ENCODE data around the gene ERGIC3. TPM values are rescaled to one million over a fixed set of nuclear protein-coding genes. Genes with fewer than 3 reads are reported as not detected.

ERGIC3 gene
- total RNA-seq, 1 experiment from 2014 or later: 242 TPM

DNA sequence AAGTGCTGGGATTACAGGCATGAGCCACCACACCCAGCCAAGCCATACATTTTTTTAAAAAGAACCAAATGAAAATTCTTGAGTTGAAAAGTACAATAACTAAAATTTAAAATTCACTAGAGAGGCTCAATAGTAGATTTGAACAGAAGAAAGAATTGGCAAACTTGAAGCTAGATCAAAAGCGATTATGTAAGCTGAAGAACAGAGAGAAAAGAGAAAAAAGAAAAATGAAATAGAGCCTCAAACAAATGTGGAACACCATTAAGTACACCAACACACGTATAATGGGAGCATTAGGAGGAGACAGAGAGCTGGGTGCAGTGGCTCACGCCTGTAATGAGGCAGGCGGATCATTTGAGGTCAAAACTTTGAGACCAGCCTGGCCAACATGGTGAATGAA lies 31.0 kb downstream of the ERGIC3 start:
- H3K27ac ChIP-seq (ENCODE audit: low read length): no peak overlapping the region
- H3K4me3 ChIP-seq (ENCODE audit: low read length): no peak overlapping the region
- H4K20me1 ChIP-seq (ENCODE audit: insufficient read depth, low read depth, low read length): no peaks in the 10 kb centered on the region
- no peak for DNase-seq
- H3K4me1 ChIP-seq (ENCODE audit: low read length): no peaks in the 10 kb centered on the region
- no peaks in the 10 kb centered on the region for H3K27me3 ChIP-seq (ENCODE audit: low read length)
- no peaks in the 10 kb centered on the region for H3K79me2 ChIP-seq (ENCODE audit: low read length)
- H3K9ac ChIP-seq (ENCODE audit: low read length): no peak overlapping the region
- H3K9me2 ChIP-seq (replicated peaks; ENCODE audit: insufficient read depth, low read length): no peaks in the 10 kb centered on the region
- no peak overlapping the region for H2AFZ ChIP-seq (ENCODE audit: low read length)
- H3K4me2 ChIP-seq (ENCODE audit: low read depth, low read length, poor library complexity, severe bottlenecking): no peak overlapping the region
- no peaks in the 10 kb centered on the region for H3K36me3 ChIP-seq (ENCODE audit: insufficient read depth, low read length)
- H3K9me3 ChIP-seq (ENCODE audit: low read length): no peaks in the 10 kb centered on the region

DNA sequence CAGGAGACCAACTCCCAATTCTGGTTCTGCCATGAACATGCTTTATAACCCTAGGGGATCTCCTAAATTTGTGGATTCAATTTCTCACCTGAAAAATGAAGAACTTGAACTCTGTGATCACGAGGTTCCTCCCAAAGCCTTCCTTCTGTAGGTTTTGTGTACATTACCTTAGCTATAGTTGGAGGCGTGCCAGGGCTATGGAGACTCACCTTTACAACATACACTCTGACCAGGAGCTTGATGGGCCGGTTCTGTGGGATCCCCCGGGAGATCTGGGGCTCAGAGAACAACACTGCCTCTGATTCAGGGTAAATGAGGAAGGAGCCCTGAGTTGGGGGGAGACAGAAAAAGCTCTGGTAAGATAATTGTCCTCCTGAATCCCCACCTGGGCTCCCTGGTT lies 34.1 kb downstream of the ERGIC3 start:
- H3K9me3 ChIP-seq (ENCODE audit: low read length): no peaks in the 10 kb centered on the region
- no peaks in the 10 kb centered on the region for H3K27me3 ChIP-seq (ENCODE audit: low read length)
- H3K4me1 ChIP-seq (ENCODE audit: low read length): no peaks in the 10 kb centered on the region
- no peaks in the 10 kb centered on the region for H3K36me3 ChIP-seq (ENCODE audit: insufficient read depth, low read length)
- H2AFZ ChIP-seq (ENCODE audit: low read length): no peak overlapping the region
- no peak overlapping the region for H3K27ac ChIP-seq (ENCODE audit: low read length)
- H3K4me3 ChIP-seq (ENCODE audit: low read length): no peak overlapping the region
- no peak overlapping the region for H3K9ac ChIP-seq (ENCODE audit: low read length)
- H4K20me1 ChIP-seq (ENCODE audit: insufficient read depth, low read depth, low read length): no peaks in the 10 kb centered on the region
- H3K4me2 ChIP-seq (ENCODE audit: low read depth, low read length, poor library complexity, severe bottlenecking): no peak overlapping the region
- H3K9me2 ChIP-seq (replicated peaks; ENCODE audit: insufficient read depth, low read length): no peaks in the 10 kb centered on the region
- no peak for DNase-seq
- no peaks in the 10 kb centered on the region for H3K79me2 ChIP-seq (ENCODE audit: low read length)

- no peaks in the 10 kb centered on the region for H3K36me3 ChIP-seq (ENCODE audit: insufficient read depth, low read length)
- H3K4me2 ChIP-seq (ENCODE audit: low read depth, low read length, poor library complexity, severe bottlenecking): no peak overlapping the region
These were observed 34.9 kb downstream of the ERGIC3 start for GRCh38 chr20:35576816-35577215.

GRCh38 chr20:35578469-35578868 lies 36.6 kb downstream of the ERGIC3 start:
- no peak overlapping the region for H2AFZ ChIP-seq (ENCODE audit: low read length)
- no peaks in the 10 kb centered on the region for H3K9me2 ChIP-seq (replicated peaks; ENCODE audit: insufficient read depth, low read length)
- no peaks in the 10 kb centered on the region for H4K20me1 ChIP-seq (ENCODE audit: insufficient read depth, low read depth, low read length)
- no peak overlapping the region for H3K27ac ChIP-seq (ENCODE audit: low read length)
- H3K4me2 ChIP-seq (ENCODE audit: low read depth, low read length, poor library complexity, severe bottlenecking): no peak overlapping the region
- no peak overlapping the region for H3K9ac ChIP-seq (ENCODE audit: low read length)
- H3K9me3 ChIP-seq (ENCODE audit: low read length): no peaks in the 10 kb centered on the region
- H3K27me3 ChIP-seq (ENCODE audit: low read length): no peaks in the 10 kb centered on the region
- no peaks in the 10 kb centered on the region for H3K79me2 ChIP-seq (ENCODE audit: low read length)
- H3K4me1 ChIP-seq (ENCODE audit: low read length): no peaks in the 10 kb centered on the region
- no peaks in the 10 kb centered on the region for H3K36me3 ChIP-seq (ENCODE audit: insufficient read depth, low read length)
- no peak for DNase-seq
- no peak overlapping the region for H3K4me3 ChIP-seq (ENCODE audit: low read length)

More at GRCh38 chr20:35576816-35577215, 34.9 kb downstream of the ERGIC3 start:
- Histone ChIP-seq H3K27me3 (ENCODE audit: low read length) (no peaks in the 10 kb centered on the region), H3K9me2 (replicated peaks; ENCODE audit: insufficient read depth, low read length) (no peaks in the 10 kb centered on the region), H3K4me1 (ENCODE audit: low read length) (no peaks in the 10 kb centered on the region), H3K79me2 (ENCODE audit: low read length) (no peaks in the 10 kb centered on the region), H3K9me3 (ENCODE audit: low read length) (no peaks in the 10 kb centered on the region), H3K4me3 (ENCODE audit: low read length) (no peak overlapping the region), H3K27ac (ENCODE audit: low read length) (no peak overlapping the region), H3K9ac (ENCODE audit: low read length) (no peak overlapping the region), H4K20me1 (ENCODE audit: insufficient read depth, low read depth, low read length) (no peaks in the 10 kb centered on the region), H2AFZ (ENCODE audit: low read length) (no peak overlapping the region)
- no peak for DNase-seq

- H3K4me1 ChIP-seq (ENCODE audit: low read length): no peaks in the 10 kb centered on the region
- no peaks in the 10 kb centered on the region for H3K79me2 ChIP-seq (ENCODE audit: low read length)
- H3K4me3 ChIP-seq (ENCODE audit: low read length): no peak overlapping the region
- H3K9me3 ChIP-seq (ENCODE audit: low read length): no peaks in the 10 kb centered on the region
- no peaks in the 10 kb centered on the region for H3K27me3 ChIP-seq (ENCODE audit: low read length)
- no peak overlapping the region for H3K9ac ChIP-seq (ENCODE audit: low read length)
- no peaks in the 10 kb centered on the region for H3K9me2 ChIP-seq (replicated peaks; ENCODE audit: insufficient read depth, low read length)
- no peaks in the 10 kb centered on the region for H4K20me1 ChIP-seq (ENCODE audit: insufficient read depth, low read depth, low read length)
- DNase-seq: no peak
- H2AFZ ChIP-seq (ENCODE audit: low read length): no peak overlapping the region
- H3K27ac ChIP-seq (ENCODE audit: low read length): no peak overlapping the region
- H3K36me3 ChIP-seq (ENCODE audit: insufficient read depth, low read length): no peaks in the 10 kb centered on the region
- H3K4me2 ChIP-seq (ENCODE audit: low read depth, low read length, poor library complexity, severe bottlenecking): no peak overlapping the region
These were observed 37.3 kb downstream of the ERGIC3 start for GRCh38 chr20:35579196-35579595.

DNA sequence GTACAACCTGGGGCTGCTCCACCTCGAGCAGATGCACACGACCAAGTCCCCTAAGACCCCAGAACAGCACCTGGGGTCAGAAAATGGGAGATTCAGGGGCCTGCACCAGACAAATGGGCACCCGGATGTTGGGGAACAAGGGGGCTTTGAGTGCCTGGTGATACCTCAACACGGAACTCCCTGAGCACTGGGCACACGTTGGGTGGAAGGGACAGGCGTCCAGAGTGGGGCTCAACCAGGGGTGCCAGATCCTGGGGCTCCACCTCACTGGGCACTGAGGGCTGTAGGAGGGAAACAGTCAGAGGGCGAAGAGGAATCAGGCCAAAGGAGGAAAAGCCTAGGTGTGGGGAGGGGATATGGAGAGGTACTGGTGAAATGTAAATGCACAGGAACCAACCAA lies 40.3 kb downstream of the ERGIC3 start:
- Histone ChIP-seq H3K36me3 (ENCODE audit: insufficient read depth, low read length) (no peaks in the 10 kb centered on the region), H3K4me1 (ENCODE audit: low read length) (no peaks in the 10 kb centered on the region), H2AFZ (ENCODE audit: low read length) (no peak overlapping the region), H4K20me1 (ENCODE audit: insufficient read depth, low read depth, low read length) (no peaks in the 10 kb centered on the region), H3K27me3 (ENCODE audit: low read length) (no peaks in the 10 kb centered on the region), H3K4me2 (ENCODE audit: low read depth, low read length, poor library complexity, severe bottlenecking) (no peak overlapping the region), H3K27ac (ENCODE audit: low read length) (no peak overlapping the region), H3K79me2 (ENCODE audit: low read length) (no peaks in the 10 kb centered on the region), H3K9me2 (replicated peaks; ENCODE audit: insufficient read depth, low read length) (no peaks in the 10 kb centered on the region), H3K4me3 (ENCODE audit: low read length) (no peak overlapping the region), H3K9me3 (ENCODE audit: low read length) (no peaks in the 10 kb centered on the region), H3K9ac (ENCODE audit: low read length) (no peak overlapping the region)
- DNase-seq: no peak

DNA sequence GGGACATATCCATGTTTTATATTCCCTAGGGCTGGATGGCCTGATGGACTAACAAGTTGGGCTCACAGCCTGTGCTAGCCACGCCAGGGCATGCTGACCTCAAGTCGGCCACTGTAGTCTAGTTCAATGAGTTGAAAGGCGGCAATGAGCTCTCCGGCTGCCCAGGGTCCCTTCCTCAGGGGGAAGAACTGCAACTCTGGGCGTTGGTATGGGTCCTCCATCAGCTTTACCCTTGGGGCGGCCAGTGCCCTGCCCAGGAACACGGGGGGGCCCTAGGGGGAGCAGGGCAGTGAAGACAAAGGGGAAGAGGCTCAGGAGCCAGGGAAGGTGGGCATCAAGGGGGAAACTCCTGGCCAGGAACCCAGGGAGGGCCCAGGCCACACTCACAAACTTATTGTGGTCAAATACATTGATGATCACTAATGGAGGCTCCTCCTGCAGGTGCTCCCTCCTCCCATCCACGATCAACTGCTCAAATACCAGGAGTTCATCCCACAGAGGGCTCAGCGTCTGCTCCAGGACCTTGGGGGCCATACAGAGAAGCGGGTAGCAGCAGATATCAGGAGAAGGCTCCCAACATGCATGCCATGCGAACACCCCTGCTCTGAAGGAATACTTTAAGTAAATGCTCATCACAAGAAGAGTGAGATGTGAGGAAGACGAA lies 41.0 kb downstream of the ERGIC3 start:
- no peak overlapping the region for H3K4me3 ChIP-seq (ENCODE audit: low read length)
- no peaks in the 10 kb centered on the region for H4K20me1 ChIP-seq (ENCODE audit: insufficient read depth, low read depth, low read length)
- no peak overlapping the region for H3K4me2 ChIP-seq (ENCODE audit: low read depth, low read length, poor library complexity, severe bottlenecking)
- no peak for DNase-seq
- H3K36me3 ChIP-seq (ENCODE audit: insufficient read depth, low read length): no peaks in the 10 kb centered on the region
- H3K27ac ChIP-seq (ENCODE audit: low read length): no peak overlapping the region
- no peaks in the 10 kb centered on the region for H3K4me1 ChIP-seq (ENCODE audit: low read length)
- H3K9me2 ChIP-seq (replicated peaks; ENCODE audit: insufficient read depth, low read length): no peaks in the 10 kb centered on the region
- no peaks in the 10 kb centered on the region for H3K9me3 ChIP-seq (ENCODE audit: low read length)
- no peak overlapping the region for H2AFZ ChIP-seq (ENCODE audit: low read length)
- H3K9ac ChIP-seq (ENCODE audit: low read length): no peak overlapping the region
- H3K27me3 ChIP-seq (ENCODE audit: low read length): no peaks in the 10 kb centered on the region
- H3K79me2 ChIP-seq (ENCODE audit: low read length): no peaks in the 10 kb centered on the region

- Histone ChIP-seq H3K4me1 (ENCODE audit: low read length) (no peaks in the 10 kb centered on the region), H3K4me2 (ENCODE audit: low read depth, low read length, poor library complexity, severe bottlenecking) (no peak overlapping the region), H3K27ac (ENCODE audit: low read length) (no peak overlapping the region), H3K27me3 (ENCODE audit: low read length) (no peaks in the 10 kb centered on the region), H3K9me2 (replicated peaks; ENCODE audit: insufficient read depth, low read length) (no peaks in the 10 kb centered on the region), H2AFZ (ENCODE audit: low read length) (no peak overlapping the region), H3K4me3 (ENCODE audit: low read length) (no peak overlapping the region), H3K9me3 (ENCODE audit: low read length) (no peaks in the 10 kb centered on the region), H3K36me3 (ENCODE audit: insufficient read depth, low read length) (no peaks in the 10 kb centered on the region), H3K9ac (ENCODE audit: low read length) (no peak overlapping the region), H4K20me1 (ENCODE audit: insufficient read depth, low read depth, low read length) (no peaks in the 10 kb centered on the region), H3K79me2 (ENCODE audit: low read length) (no peaks in the 10 kb centered on the region)
- DNase-seq: no peak
These were observed 42.0 kb downstream of the ERGIC3 start for GRCh38 chr20:35583636-35584560.

All from Karpas-422 (cell line).